GM18873 (cell line): ENCODE data around the gene CEP112.
A peak's percentile ranks its signal among the peaks of the same experiment; 100 is the strongest.

ENCODE experiments used
- ATAC-seq: cut with Tn5 transposase; IDR thresholded peaks from one replicate; pipeline ENCODE4 v1.9.1; 2021; ENCODE audit warnings: mild to moderate bottlenecking, moderate library complexity, moderate number of reproducible peaks; ENCODE audit not compliant: unreplicated experiment, low FRiP score

Gene CEP112

GRCh38 chr17:65947831-65948230, 244.1 kb downstream of the CEP112 start:
- no peak for ATAC-seq

DNA sequence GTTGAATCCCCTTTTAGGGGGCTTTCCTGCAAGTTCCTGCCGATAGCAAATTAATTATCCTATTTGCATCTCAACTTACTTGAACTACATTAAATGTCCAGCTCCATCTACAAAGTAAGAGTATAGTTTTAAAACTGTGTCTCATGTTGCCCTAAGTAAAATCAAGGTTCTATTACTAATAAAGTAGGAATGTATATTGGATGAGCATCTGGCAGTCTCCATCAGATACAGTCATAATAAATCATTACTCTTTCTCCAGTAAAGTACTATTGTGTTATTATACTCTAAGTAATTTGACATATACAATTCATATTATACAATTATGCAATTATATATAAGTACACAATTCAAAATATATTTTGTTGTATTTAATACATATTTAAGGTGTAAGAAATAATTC, 249.3 kb downstream of the CEP112 start:
- ATAC-seq = no peak

GRCh38 chr17:65941356-65941899, 250.5 kb downstream of the CEP112 start:
- ATAC-seq = no peak

DNA sequence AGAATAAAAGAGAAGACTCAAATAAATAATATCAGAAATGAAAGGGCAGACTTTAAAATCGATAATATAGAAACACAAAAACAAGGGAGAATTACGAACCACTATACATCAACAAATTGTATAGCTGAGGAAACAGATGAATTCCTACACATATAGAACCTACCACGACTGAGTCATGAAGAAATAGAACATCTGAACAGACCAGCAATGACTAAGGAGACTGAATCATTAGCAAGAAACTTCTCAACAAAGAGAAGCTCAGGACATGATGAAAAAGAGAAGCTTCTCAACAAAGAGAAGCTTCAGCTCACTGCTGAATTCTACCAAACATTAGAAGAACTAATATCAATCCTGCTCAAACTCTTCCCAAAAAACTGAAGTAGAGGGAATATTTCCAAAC, 255.9 kb downstream of the CEP112 start:
- ATAC-seq = no peak

DNA sequence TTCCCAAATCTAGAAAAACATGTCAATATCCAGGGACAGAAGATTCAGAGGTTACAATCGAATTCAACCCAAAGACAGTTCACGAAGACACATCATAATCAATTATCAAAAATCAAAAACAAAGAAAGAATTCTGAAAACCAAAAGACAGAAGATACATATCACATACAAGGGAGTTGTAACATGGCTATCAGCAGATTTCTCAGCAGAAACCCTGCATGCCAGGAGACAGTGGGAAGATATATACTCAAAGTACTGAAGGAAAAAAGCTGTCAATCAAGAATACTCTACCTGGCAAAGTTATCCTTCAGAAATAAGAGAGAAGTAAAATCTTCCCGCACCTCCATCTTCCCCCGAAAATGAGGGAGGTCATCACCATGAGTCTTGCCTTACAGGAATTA, 258.6 kb downstream of the CEP112 start:
- ATAC-seq = no peak

GRCh38 chr17:65931246-65932149, 260.4 kb downstream of the CEP112 start:
- no peak for ATAC-seq

DNA sequence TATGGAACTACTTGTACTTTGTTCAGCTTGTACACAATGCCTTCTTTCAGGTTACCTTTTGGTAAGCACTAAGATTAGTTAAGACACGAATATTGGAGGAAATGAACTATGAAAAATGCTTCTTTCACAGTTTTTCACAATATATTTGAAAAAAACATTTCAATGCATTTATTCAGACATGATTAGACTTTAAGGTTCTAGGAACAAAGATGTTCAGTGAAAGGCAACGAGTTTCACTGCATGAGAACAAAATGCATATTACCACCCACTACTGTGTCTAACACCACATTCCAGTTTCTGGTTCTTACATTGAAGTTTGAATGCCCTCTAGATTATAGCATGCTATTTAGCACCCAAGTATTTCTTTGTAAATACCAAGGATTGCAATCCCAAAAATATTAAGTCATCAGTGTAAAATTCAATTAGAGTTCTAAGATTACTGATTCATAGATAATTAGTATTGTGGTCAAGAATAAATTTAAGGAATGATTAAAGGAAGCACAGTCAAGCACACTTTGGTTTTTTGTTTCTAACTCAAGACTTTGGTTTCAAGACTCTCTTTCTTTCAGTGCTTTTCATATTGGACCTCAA, 261.7 kb downstream of the CEP112 start:
- ATAC-seq = no peak

- no peak for ATAC-seq
These were observed 265.3 kb downstream of the CEP112 start for GRCh38 chr17:65926599-65926998.

GRCh38 chr17:65925606-65926307, 266.2 kb downstream of the CEP112 start:
- no peak for ATAC-seq

GRCh38 chr17:65920996-65921395, 270.9 kb downstream of the CEP112 start:
- no peak for ATAC-seq

DNA sequence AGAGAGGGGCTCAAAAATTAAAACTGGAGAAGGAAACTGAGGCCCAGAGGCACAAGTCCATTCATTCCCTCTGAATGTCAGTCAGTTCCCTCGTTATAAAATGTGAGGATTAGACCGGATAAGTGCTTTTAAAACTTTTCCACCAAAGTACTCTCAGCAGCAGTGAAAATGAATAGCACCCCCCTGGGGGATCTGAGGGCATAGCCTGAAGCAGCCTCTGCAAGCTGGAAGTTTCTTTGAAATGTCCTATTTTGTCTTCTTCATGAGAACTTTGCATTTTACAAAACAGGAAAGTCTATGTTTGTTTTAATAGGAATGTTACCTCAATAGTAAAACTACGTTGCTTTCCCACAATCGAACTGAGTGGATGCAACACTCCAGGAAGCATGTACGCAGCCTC, 273.0 kb downstream of the CEP112 start:
- ATAC-seq = no peak

GRCh38 chr17:65918500-65918899, 273.4 kb downstream of the CEP112 start:
- ATAC-seq = no peak

DNA sequence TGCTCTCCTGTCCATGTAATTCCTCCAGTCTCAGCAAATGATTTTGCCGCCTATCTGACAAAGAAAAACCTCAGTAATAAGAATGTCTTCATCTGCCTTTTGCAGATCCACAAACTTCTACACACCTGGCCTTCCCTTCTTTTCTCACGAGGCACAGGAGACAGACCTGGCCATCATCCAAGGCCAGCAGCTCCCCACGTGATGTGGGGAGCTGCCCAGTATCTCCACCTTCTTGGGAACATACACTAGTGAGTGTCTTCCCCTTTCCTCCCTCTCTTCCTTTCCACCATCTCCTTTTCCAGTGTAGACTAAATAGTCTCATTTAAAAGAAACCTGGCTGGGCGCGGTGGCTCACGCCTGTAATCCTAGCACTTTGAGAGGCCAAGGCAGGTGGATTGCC, 274.4 kb downstream of the CEP112 start:
- ATAC-seq = no peak

DNA sequence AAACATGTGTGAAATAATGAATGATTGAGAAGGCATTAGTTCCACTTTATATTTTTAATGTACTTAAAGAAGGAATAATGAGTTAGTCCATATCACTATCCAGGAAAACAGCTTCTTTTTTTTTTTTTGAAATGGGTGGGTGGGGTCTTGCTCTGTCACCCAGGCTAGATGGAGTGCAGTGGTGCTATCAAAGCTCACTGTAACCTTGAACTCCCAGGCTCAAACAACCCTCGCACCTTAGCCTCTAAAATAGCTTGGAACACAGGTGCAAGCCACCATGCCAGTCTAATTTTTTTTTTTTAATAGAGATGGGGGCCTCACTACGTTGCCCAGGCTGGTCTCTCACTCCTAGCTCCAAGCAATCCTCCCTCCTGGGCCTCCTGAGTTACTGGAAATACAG, 275.5 kb downstream of the CEP112 start:
- ATAC-seq = no peak

GRCh38 chr17:65914784-65915342, 277.1 kb downstream of the CEP112 start:
- ATAC-seq = peak; percentile 99

- no peak for ATAC-seq
These were observed 278.5 kb downstream of the CEP112 start for GRCh38 chr17:65913326-65913850.

DNA sequence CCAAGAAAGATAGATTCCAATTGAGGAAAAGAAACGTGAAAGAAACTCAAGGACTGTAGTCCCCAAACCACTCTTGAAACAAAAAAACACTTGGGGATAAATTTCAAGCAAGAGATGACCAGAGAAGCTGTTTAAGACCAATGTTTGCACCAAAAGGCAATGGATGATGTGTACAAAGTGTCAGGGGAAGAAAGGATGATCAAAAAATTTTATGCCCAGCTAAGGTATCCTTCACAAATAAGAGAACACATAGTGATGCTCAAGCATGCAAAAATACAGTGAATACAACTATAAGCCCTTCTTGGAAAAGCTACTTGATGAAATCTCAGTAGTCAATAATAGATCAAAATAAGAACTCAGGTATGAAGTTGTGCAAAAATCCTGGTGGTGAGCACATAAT, 281.1 kb downstream of the CEP112 start:
- no peak for ATAC-seq

DNA sequence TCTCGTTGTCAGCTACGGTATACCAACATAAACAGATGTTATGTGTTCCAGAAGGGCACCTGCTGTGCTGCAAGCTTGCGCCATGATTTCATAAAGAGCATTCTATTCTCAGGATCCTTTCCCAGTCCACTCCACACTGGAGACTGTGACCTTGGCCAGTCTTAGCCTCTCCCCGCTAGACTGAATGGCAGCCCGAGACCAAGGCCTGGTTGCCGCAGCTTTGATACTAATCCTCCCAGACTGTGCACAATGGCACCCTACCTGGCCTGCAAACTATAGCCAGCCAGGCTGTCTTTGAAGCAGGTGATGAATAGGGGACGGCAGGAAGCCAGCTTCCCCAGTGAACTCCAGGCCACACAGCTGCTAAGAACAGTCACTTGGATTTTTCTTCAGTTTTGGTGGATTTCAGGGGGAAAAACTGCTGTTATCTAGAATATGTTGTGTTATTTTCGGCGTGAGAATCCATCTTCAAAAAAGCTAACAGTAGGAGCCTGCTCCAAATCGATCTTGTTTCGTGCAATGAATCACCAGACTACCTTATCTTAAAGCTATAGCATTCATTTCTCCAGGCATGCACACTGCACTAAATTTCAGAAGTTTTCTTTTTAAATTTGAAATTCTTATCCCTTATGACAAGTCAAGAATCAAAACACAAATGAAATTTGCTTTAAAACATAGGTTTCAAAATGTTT, 289.0 kb downstream of the CEP112 start:
- ATAC-seq = no peak

- no peak for ATAC-seq
These were observed 289.8 kb downstream of the CEP112 start for GRCh38 chr17:65902155-65902554.

- ATAC-seq = no peak
These were observed 290.5 kb downstream of the CEP112 start for GRCh38 chr17:65901394-65901793.
